ENCODE data around the gene PIEZO2. TPM values are rescaled to one million over a fixed set of nuclear protein-coding genes. Genes with fewer than 3 reads are reported as not detected.

Gene PIEZO2
- polyA plus RNA-seq, 6 donors from 2014 or later, result 0.21 TPM; not detected in 5

DNA sequence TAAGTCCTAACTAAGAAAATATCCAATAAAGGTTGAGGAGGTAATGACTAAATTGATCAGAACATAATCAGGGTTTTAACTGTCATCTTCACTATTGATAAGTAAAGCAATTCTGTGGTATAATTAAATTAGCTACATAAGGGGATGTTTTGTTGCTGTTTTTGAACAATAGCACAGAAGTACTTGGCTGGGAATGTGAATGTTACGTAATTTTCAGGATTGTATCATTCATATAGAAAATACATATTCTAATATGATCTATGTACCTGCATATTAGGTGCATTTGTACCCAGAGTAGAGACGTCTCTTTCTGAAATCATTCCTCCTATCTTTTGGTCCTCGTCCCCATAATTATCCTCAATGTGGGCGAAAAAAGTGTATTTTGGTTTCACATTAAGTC lies 109.0 kb downstream of the PIEZO2 start:
- no peaks in the 10 kb centered on the region for H3K9me3 Mint-ChIP-seq
- no peak overlapping the region for H3K27ac Mint-ChIP-seq
- no peak for DNase-seq
- ATAC-seq (ENCODE audit: low read depth in 2 of 2), result no peak
- H3K36me3 Mint-ChIP-seq, result no peaks in the 10 kb centered on the region
- no peak overlapping the region for H3K4me3 Mint-ChIP-seq
- H3K27me3 Mint-ChIP-seq, result peaks cover 0 to 19% (median 15%) of the 10 kb centered on the region in 3 donors
- H3K4me1 Mint-ChIP-seq, result no peaks in the 10 kb centered on the region

DNA sequence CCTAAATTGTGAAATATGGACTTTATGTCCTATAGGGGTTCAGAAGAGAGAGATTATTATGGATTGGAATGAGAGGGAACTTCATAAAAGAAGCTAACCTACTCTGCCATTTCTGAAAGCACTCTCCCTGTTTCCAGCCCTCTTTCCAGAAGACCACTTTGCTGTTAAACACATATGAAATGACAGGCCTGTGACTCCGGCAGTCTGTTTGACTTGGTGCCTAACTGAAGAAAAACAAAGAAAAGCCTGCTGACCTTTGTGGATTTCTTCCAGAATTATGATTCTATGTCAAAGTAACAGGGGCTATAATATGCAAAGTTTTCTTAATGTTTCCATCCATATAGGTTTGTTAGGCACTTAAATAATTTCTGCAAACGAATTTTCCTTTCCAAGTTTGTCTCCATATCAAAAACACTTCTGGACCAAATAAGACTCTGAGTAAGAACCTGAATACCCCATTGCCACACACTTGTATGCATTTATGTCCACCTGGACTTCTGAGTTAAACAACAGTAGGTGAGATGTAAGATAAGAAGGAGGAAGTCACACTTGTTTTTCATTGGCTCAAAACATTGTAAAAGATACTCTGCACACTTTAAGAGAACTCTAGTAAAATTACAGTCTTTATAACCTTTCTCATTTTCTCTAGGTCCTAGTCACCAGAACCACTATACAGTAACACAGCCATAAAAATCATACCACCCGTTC lies 111.7 kb downstream of the PIEZO2 start:
- peaks cover 0 to 19% (median 15%) of the 10 kb centered on the region in 3 donors for H3K27me3 Mint-ChIP-seq
- no peak for DNase-seq
- no peak for ATAC-seq (ENCODE audit: low read depth in 2 of 2)
- H3K27ac Mint-ChIP-seq, result no peak overlapping the region
- no peaks in the 10 kb centered on the region for H3K36me3 Mint-ChIP-seq
- H3K9me3 Mint-ChIP-seq, result no peaks in the 10 kb centered on the region
- H3K4me3 Mint-ChIP-seq, result no peak overlapping the region
- H3K4me1 Mint-ChIP-seq, result no peaks in the 10 kb centered on the region

DNA sequence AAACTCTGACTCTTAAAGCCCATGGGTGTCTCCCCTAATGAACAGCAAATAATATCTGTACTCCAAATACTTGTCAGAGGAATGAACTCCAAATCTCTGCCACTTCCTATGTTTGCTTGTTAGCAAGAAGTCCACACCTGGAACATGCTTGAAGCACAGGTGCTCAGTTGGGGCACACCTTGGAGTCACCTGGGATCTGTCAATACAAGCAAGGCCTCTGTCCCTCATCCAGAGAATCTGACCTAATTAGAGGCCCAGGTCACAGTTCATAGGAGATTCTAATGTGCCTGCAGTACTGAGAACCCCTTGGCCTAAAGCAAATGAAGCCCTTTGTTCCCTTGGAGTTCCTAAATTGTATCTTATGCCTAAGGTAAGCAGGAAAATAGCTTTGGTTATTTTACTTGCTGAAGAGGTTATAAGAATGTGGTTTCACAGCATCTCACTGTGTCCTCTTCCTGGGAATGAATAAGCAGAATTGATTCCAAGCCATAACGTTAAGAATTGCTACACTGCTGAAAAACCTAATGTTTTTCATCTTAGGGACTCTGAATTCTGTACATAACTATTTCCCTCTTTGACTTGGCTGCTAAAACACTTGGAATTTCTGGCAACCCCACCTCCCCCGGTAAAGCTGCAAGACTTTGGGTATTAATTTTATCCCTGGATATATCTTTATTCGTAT lies 113.4 kb downstream of the PIEZO2 start:
- peaks cover 0 to 9% (median 4%) of the 10 kb centered on the region in 3 donors for H3K27me3 Mint-ChIP-seq
- H3K9me3 Mint-ChIP-seq, result no peaks in the 10 kb centered on the region
- ATAC-seq (ENCODE audit: low read depth in 2 of 2), result no peak
- no peaks in the 10 kb centered on the region for H3K4me1 Mint-ChIP-seq
- H3K36me3 Mint-ChIP-seq, result no peaks in the 10 kb centered on the region
- DNase-seq, result no peak
- no peak overlapping the region for H3K27ac Mint-ChIP-seq
- H3K4me3 Mint-ChIP-seq, result no peak overlapping the region

DNA sequence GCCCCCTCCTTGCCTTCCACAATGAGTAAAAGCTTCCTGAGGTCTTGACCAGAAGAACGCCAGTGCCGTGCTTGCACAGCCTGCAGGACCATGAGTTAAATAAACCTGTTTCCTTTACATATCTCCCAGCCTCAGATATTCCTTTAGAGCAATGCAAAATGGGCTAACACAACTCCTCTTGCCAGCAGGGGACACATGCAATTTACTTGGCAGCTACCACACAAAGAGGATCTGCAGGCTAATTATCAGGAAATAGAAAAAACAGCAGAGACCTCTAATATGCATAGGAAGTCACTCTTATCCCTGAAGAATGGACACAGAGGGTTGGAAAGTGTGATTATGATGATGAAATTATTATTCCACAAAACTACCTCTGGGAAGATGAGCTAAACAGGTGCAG lies 114.0 kb downstream of the PIEZO2 start:
- Mint-ChIP-seq H3K9me3 (no peaks in the 10 kb centered on the region), H3K27ac (no peak overlapping the region), H3K4me3 (no peak overlapping the region), H3K27me3 (peaks cover 0 to 9% (median 4%) of the 10 kb centered on the region in 3 donors), H3K36me3 (no peaks in the 10 kb centered on the region), H3K4me1 (no peaks in the 10 kb centered on the region)
- ATAC-seq (ENCODE audit: low read depth in 2 of 2) (no peak), DNase-seq (no peak)

DNA sequence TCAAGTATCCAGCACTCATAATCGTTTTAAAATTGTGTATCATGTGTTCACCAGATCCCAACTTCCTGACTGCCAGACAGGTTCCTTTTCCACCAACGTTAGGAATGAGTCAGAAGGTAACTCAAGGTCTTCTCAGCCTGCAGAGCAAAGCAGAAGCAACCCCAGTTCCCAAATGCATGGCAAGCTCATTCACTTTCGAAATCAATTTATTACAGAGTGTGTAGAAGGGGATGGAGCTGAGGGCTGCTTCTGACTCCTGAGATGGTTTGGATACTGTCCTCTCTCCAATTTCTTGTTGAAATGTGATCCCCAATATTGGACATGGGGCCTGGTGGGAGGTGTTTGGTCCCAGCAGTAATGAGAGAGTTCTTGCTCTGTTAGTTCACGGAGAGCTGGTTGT lies 114.5 kb downstream of the PIEZO2 start:
- Mint-ChIP-seq H3K27me3 (peaks cover 0 to 9% (median 4%) of the 10 kb centered on the region in 3 donors), H3K27ac (no peak overlapping the region), H3K4me3 (no peak overlapping the region), H3K36me3 (no peaks in the 10 kb centered on the region), H3K4me1 (no peaks in the 10 kb centered on the region), H3K9me3 (no peaks in the 10 kb centered on the region)
- no peak for ATAC-seq (ENCODE audit: low read depth in 2 of 2)
- no peak for DNase-seq

DNA sequence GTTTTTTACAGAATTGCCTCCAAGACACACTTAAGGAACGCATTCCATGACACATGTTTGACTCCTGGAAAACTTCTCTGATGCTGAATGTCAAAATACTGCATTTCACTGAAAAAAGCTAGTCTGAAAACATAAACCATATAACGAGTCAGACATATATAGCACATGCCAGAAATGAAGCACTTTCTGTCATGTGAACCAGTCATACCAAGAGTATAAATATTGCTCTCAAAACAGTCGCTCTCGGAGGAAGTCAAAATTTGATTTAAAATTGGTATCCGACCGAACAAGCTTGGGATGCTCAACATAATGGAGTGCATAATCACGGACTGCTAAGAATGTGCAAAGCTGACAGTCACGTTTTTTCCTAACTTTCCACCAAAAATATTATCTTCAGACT lies 115.9 kb downstream of the PIEZO2 start:
- ATAC-seq (ENCODE audit: low read depth in 2 of 2) (no peak), DNase-seq (no peak)
- H3K36me3 Mint-ChIP-seq, result no peaks in the 10 kb centered on the region
- peaks cover 4 to 10% (median 8%) of the 10 kb centered on the region in 3 donors for H3K27me3 Mint-ChIP-seq
- H3K4me1 Mint-ChIP-seq, result no peaks in the 10 kb centered on the region
- no peak overlapping the region for H3K27ac Mint-ChIP-seq
- H3K4me3 Mint-ChIP-seq, result no peak overlapping the region
- H3K9me3 Mint-ChIP-seq, result no peaks in the 10 kb centered on the region

DNA sequence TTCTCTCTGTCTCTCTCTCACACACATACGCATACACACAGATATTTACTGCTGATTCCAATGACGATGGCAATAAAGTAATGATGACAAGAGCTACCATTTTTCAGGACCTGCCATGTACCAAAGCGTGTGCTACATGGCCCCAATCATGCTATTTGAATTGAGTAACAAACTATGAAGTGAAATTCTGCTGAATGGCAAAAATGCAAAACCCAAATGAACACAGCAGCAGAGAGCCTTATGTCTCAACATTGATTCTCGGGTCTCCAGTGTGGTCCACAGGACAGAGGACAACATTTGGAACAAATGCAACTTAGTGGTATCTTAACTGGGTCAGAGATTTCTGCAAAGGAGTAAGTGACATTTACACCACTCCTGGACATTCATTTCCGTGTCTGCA lies 117.4 kb downstream of the PIEZO2 start:
- Mint-ChIP-seq H3K9me3 (no peaks in the 10 kb centered on the region), H3K27ac (no peak overlapping the region), H3K4me3 (no peak overlapping the region), H3K4me1 (no peaks in the 10 kb centered on the region), H3K27me3 (peaks cover 0 to 8% (median 6%) of the 10 kb centered on the region in 3 donors), H3K36me3 (no peaks in the 10 kb centered on the region)
- no peak for ATAC-seq (ENCODE audit: low read depth in 2 of 2)
- no peak for DNase-seq

DNA sequence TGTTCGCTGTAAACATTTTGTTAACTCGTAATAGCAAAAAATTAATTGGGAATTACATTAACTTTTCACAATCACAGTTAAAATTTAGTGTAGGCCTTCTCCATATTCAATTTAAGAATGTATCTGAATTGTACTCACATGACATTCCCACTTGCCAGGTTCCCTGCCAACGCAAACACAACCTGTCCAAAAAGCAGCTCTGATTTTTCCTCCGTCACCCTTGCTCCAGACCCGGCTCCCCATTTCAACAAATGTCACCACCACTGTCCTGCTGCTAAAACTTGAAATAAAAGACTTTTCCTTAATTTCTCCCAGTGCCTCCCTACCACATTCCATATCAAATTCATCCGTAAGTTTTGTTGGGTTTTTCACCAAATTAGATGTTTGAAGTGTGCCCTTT lies 120.3 kb downstream of the PIEZO2 start:
- Mint-ChIP-seq H3K27me3 (peaks cover 0 to 8% (median 6%) of the 10 kb centered on the region in 3 donors), H3K27ac (no peak overlapping the region), H3K9me3 (no peaks in the 10 kb centered on the region), H3K36me3 (no peaks in the 10 kb centered on the region), H3K4me1 (no peaks in the 10 kb centered on the region), H3K4me3 (no peak overlapping the region)
- DNase-seq, result no peak
- no peak for ATAC-seq (ENCODE audit: low read depth in 2 of 2)

DNA sequence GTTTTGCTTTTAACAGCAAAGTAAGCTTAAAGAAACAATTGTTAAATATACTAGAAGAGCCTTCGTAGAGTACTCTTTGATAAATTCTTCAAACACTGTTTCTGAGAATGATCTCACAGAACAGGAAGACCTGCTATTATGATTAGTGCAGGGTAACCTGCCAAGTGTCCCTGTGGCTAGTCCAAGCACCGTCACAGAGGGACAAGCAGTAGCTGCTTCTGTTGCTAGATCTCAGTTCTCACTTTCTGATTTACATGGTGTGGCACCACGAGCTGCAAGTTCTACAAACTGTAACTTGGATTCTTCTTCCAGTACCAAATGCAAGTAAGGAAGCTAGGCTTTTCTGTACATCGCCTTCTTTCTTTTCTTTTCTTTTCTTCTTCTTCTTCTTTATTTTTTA lies 121.5 kb downstream of the PIEZO2 start:
- H3K27me3 Mint-ChIP-seq, result peaks cover 0 to 8% (median 6%) of the 10 kb centered on the region in 3 donors
- H3K9me3 Mint-ChIP-seq, result no peaks in the 10 kb centered on the region
- no peak for ATAC-seq (ENCODE audit: low read depth in 2 of 2)
- no peak for DNase-seq
- H3K4me1 Mint-ChIP-seq, result no peaks in the 10 kb centered on the region
- no peak overlapping the region for H3K27ac Mint-ChIP-seq
- H3K36me3 Mint-ChIP-seq, result no peaks in the 10 kb centered on the region
- no peak overlapping the region for H3K4me3 Mint-ChIP-seq

DNA sequence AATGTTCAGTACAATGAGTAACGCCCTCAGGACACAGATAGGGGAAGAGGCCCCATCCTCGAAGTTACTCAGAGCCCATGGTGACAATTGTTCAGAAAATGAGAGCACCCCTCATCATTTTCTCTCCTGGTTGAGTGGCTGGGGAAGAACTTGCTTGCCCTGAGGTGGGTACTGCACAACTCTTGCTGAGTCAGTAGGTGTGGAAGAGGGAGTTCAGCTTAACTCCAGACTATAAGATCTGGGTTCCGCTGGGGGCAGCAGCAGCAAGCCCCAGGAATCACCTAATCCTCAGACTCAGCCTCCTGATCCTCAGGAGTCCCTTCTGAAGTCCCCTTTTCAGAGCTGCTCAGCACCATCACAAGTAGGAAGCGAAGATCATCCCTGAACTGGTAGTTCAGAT lies 123.7 kb downstream of the PIEZO2 start:
- no peak overlapping the region for H3K27ac Mint-ChIP-seq
- ATAC-seq (ENCODE audit: low read depth in 2 of 2), result no peak
- peaks cover 6 to 8% (median 6%) of the 10 kb centered on the region in 3 donors for H3K27me3 Mint-ChIP-seq
- no peaks in the 10 kb centered on the region for H3K9me3 Mint-ChIP-seq
- H3K4me3 Mint-ChIP-seq, result no peak overlapping the region
- no peaks in the 10 kb centered on the region for H3K36me3 Mint-ChIP-seq
- H3K4me1 Mint-ChIP-seq, result no peaks in the 10 kb centered on the region
- no peak for DNase-seq

DNA sequence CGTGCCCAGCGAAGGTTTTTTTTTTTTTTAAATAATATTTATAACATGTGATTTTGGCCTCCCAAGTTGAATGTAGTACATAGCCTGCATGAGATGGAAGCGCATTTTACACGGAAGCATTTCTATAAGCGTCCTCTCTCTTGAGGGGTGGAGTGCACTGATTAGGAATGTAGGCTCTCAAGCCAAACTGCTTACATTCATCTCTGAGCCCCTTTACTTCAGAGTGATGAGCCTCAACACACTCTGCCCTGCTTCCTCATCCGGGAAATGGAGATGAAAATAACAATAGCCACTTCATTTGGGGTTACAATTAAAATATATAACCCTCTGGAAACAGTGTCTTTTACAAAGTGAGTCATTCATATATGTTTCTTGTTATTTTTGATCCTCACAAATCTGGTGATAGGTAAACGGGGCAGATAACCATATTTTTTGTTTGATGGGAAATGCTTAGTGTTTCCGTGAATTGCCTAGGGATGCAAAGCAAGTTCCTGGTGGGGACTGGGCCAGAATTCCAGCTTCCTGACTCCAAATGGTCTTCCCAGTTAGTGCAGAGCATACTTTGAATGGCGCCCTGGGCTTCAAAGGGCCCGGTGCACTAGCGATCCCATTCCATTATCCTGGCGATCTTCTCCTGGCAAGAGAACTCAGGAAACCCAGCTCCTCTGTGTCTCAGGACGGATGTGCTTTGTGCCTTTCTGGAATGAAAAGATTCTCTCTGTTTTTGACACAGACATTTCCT lies 124.3 kb downstream of the PIEZO2 start:
- DNase-seq (no peak), ATAC-seq (ENCODE audit: low read depth in 2 of 2) (no peak)
- H3K36me3 Mint-ChIP-seq, result no peaks in the 10 kb centered on the region
- H3K9me3 Mint-ChIP-seq, result no peaks in the 10 kb centered on the region
- H3K27me3 Mint-ChIP-seq, result peaks cover 6 to 8% (median 6%) of the 10 kb centered on the region in 3 donors
- no peaks in the 10 kb centered on the region for H3K4me1 Mint-ChIP-seq
- no peak overlapping the region for H3K4me3 Mint-ChIP-seq
- H3K27ac Mint-ChIP-seq, result no peak overlapping the region

DNA sequence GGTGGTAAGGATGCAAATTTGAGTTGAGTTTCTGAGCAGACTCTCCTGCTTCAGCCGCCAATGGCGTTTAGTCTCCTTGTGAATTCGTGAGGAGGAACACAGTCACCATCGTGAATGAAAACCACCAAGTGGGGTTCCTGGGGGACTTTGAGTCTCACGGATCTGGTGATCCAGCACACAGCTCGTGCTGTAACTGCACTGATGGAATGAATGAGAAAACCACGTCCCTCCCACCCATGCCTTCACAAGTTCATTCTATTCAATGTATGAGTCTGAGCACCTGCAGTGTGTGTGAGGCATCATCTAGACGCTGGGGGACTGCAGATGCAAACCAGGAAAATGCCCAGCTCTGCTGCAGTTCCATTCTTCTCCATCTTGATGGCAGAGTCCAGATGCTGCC lies 127.9 kb downstream of the PIEZO2 start:
- Mint-ChIP-seq H3K9me3 (no peaks in the 10 kb centered on the region), H3K4me1 (no peaks in the 10 kb centered on the region), H3K4me3 (no peak overlapping the region), H3K27ac (no peak overlapping the region), H3K36me3 (no peaks in the 10 kb centered on the region), H3K27me3 (peaks cover 0 to 6% (median 0%) of the 10 kb centered on the region in 3 donors)
- DNase-seq (no peak), ATAC-seq (ENCODE audit: low read depth in 2 of 2) (no peak)

DNA sequence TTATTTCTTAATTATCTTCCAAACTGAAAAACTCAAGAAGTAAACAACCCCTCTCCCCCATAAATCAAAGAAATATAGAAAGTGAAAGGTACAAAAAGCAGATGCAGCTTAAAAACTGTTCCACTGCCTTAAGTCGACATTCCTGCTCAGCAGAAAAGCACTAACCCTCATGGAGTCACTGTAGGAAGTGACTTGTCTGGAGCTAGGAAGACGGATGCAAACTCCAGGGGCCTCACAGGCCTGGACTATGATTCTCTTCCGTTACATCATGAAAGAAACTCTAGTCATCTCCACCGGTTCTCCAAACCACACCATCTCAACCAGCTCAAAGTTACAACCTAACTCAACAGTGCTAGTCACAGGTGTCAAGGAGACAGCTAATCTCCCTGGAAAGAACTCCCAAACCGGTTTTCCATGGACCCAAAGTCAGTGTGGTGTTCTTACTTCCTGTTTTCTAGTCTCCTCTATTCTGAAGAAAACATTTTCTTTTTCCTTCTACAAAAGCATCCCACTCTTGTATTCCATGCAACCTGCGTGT lies 128.4 kb downstream of the PIEZO2 start:
- H3K9me3 Mint-ChIP-seq, result no peaks in the 10 kb centered on the region
- H3K4me1 Mint-ChIP-seq, result no peaks in the 10 kb centered on the region
- no peak overlapping the region for H3K4me3 Mint-ChIP-seq
- no peak overlapping the region for H3K27ac Mint-ChIP-seq
- H3K27me3 Mint-ChIP-seq, result peaks cover 0 to 6% (median 0%) of the 10 kb centered on the region in 3 donors
- DNase-seq (no peak), ATAC-seq (ENCODE audit: low read depth in 2 of 2) (no peak)
- no peaks in the 10 kb centered on the region for H3K36me3 Mint-ChIP-seq
